Fibroblast of skin of left biceps (primary cell): ENCODE measurements around the gene RPUSD4.

Source experiments
- DNase-seq, 2 experiments: peaks; one replicate each; pipeline ENCODE4 v3.0.0-alpha.2; 2013; ENCODE audit warnings: low read depth in 2 of 2

The RPUSD4 gene

GRCh38 chr11:126157326-126158030 is 54.0 kb downstream of the RPUSD4 start:
- no peak for DNase-seq

DNA sequence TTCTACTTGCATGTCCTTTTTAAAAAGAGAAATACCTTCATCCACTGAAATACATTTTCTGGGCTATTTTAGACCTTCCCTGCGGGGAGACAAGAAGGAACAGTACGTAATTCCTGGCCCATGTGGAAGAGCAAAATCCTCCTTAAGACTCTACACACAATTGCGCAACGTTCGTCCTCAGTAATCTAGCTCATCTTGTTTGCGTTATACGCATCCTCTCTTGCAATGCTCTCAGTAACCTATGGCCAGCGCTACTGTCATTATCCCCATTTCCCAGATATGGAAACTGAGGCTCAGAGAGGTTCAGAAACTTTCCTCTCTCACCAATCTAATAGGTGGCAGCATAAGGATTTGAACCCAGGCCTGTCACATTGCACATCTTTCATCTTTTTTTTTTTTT is 54.6 kb downstream of the RPUSD4 start:
- DNase-seq = no peak

DNA sequence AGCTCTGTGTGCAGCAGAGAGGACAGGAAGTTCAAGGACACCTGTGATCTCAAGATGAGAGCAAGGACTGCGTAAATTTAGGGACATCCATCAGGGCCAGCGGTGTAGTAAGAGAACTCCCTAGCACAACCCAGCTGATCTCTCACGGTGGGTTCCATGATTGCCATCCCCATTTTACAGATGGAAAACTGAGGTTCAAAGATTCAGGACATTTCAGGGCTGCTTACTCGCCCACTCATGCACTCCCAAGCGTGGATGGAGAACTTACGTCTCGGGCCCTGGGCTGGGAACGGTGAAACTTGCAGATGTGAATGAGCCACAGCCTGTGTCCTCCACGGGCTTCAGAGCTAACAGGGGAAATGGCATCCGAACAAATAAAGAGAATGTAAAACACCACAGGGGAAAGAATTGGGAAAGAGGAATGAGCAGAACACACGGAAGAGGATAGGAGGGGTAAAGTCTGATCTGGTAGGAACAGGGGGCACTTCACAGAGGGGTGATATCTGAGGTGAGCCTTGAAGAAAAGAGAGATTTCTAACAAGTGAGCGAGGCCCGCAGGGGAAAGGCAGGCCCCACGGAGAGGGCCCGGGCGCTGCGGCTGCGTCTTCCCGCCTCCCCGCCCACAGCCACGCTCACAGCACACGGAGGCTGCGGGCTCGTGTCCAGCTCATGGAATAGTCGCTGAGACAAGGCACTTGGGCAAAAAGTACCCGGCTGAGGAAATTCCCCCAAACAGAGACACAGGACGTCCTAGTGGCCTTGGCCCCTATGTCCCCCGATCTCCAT is 55.9 kb downstream of the RPUSD4 start:
- no peak for DNase-seq

DNA sequence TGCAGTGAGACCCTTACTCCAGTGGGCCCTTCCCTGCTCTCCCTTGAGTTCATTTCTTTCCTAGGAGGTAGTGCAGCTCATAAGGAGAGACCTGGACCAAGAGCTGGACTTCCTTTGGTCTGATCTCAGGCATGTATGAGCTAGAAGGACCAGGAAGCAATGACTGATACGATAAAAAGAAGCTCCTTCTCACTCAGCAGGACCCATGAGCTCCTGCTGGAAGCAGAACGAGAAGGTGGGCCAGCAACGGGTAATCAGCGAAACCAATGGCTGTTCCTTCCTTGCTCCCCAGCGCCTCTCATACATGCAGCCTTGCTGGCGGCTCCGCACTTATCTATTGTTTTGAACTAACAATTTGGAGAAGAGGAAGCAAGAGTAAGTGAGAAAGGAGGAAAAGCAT is 56.8 kb downstream of the RPUSD4 start:
- DNase-seq = no peak

DNA sequence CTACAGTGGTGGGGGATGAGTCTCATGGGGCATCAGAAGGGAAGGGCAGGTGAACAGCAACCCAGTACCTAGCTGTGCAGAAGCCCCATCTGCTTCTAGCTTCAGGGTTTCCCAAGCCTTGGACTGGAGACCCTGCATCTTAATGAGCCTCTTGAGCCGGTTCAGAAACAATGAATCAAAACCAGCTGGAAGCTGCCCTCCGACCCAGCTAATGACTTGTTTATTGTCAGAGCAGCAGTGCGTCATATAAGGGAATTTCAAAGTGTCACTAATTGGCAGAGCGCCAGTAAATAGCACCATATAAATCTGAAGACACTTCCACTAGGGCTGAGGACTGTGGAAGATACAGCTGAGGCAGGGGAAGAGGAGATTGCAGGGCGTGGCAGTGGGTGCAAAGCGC is 57.5 kb downstream of the RPUSD4 start:
- no peak for DNase-seq

GRCh38 chr11:126153006-126153405 is 58.4 kb downstream of the RPUSD4 start:
- no peak for DNase-seq

- no peak for DNase-seq
Observed at GRCh38 chr11:126152586-126152985, 58.9 kb downstream of the RPUSD4 start.

DNA sequence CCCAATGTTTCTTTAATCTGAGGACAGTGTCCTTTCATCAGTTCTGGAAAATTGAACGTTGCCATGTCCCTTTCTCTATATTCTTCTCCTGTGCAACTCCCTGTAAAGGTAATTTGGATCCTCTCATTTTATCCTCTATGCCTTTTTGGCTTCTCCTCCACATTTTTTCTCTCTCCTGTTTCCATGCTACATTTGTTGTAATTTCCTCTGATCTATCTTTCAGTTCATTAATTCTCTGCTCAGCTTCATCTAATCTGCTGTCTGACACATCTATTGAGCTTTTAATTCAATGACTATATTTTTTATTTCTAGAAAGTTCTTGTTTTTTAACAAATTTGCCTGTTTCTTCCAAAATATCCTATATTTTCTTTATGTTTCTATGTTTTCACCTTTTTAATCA is 59.3 kb downstream of the RPUSD4 start:
- no peak for DNase-seq
